Hepatocyte (in vitro differentiated cells): Measurements from ENCODE around the gene SBNO1.

Experiments used
- CTCF ChIP-seq: fragments of 200-600 bp; sonication (generic); IDR thresholded peaks from 2 replicates; pipeline ENCODE4 v1.5.1; 2016; ENCODE audit warnings: antibody characterized with exemption, mild to moderate bottlenecking; ENCODE audit not compliant: poor library complexity
- EZH2 ChIP-seq: fragments of 200-600 bp; sonication (generic); IDR thresholded peaks from 2 replicates; pipeline ENCODE4 v1.6.1; 2016; ENCODE audit warnings: antibody characterized with exemption, mild to moderate bottlenecking, borderline replicate concordance
- EZH2phosphoT487 ChIP-seq: fragments of 200-600 bp; sonication (generic); IDR thresholded peaks from one replicate; pipeline ENCODE4 v1.6.1; 2018; ENCODE audit warnings: antibody characterized with exemption, mild to moderate bottlenecking, low read depth, moderate library complexity; ENCODE audit not compliant: unreplicated experiment, severe bottlenecking

- TF ChIP-seq CTCF (no peak), EZH2 (no peak), EZH2phosphoT487 (no peak)
Observed at GRCh38 chr12:123280971-123281370, 83.7 kb downstream of the SBNO1 start.
